ENCODE data around the gene POU5F1.
"Not testable (repeated sequence)": the region's sequence is repeated elsewhere in the genome, so short reads cannot be mapped to it uniquely, and the experiment has no call there.

Gene POU5F1

GRCh38 chr6:31192431-31193105 is 22.1 kb upstream of the POU5F1 start:
- in situ Hi-C loops (cut with HindIII; ENCODE audit: low sequenced_read_pairs): not testable (repeated sequence)

GRCh38 chr6:31190488-31190887 is 20.0 kb upstream of the POU5F1 start:
- in situ Hi-C loops (cut with HindIII; ENCODE audit: low sequenced_read_pairs): no loop called here

GRCh38 chr6:31189223-31189622 is 18.7 kb upstream of the POU5F1 start:
- in situ Hi-C loops (cut with HindIII; ENCODE audit: low sequenced_read_pairs): not testable (repeated sequence)

GRCh38 chr6:31187780-31188194 is 17.3 kb upstream of the POU5F1 start:
- in situ Hi-C loops (cut with HindIII; ENCODE audit: low sequenced_read_pairs): no loop called here

GRCh38 chr6:31186052-31186734 is 15.7 kb upstream of the POU5F1 start:
- in situ Hi-C loops (cut with HindIII; ENCODE audit: low sequenced_read_pairs): no loop called here

- in situ Hi-C loops (cut with HindIII; ENCODE audit: low sequenced_read_pairs): not testable (repeated sequence)
Observed at GRCh38 chr6:31185695-31186051, 15.2 kb upstream of the POU5F1 start.

- in situ Hi-C loops (cut with HindIII; ENCODE audit: low sequenced_read_pairs): not testable (repeated sequence)
Observed at GRCh38 chr6:31183859-31184258, 13.4 kb upstream of the POU5F1 start.

- in situ Hi-C loops (cut with HindIII; ENCODE audit: low sequenced_read_pairs): not testable (repeated sequence)
Observed at GRCh38 chr6:31183287-31183686, 12.8 kb upstream of the POU5F1 start.

GRCh38 chr6:31180500-31180899 is 10.0 kb upstream of the POU5F1 start:
- in situ Hi-C loops (cut with HindIII; ENCODE audit: low sequenced_read_pairs): no loop called here

- in situ Hi-C loops (cut with HindIII; ENCODE audit: low sequenced_read_pairs): no loop called here
Observed at GRCh38 chr6:31179896-31180295, 9.4 kb upstream of the POU5F1 start.

GRCh38 chr6:31179042-31179386 is 8.5 kb upstream of the POU5F1 start:
- in situ Hi-C loops (cut with HindIII; ENCODE audit: low sequenced_read_pairs): no loop called here

GRCh38 chr6:31178143-31179041 is 7.9 kb upstream of the POU5F1 start:
- in situ Hi-C loops (cut with HindIII; ENCODE audit: low sequenced_read_pairs): no loop called here

- in situ Hi-C loops (cut with HindIII; ENCODE audit: low sequenced_read_pairs): no loop called here
Observed at GRCh38 chr6:31175971-31176370, 5.5 kb upstream of the POU5F1 start.

- in situ Hi-C loops (cut with HindIII; ENCODE audit: low sequenced_read_pairs): no loop called here
Observed at GRCh38 chr6:31174378-31174777, 3.9 kb upstream of the POU5F1 start.

- in situ Hi-C loops (cut with HindIII; ENCODE audit: low sequenced_read_pairs): no loop called here
Observed at GRCh38 chr6:31173406-31173805, 2.9 kb upstream of the POU5F1 start.

- in situ Hi-C loops (cut with HindIII; ENCODE audit: low sequenced_read_pairs): no loop called here
Observed at GRCh38 chr6:31172973-31173384, 2.5 kb upstream of the POU5F1 start.

GRCh38 chr6:31171931-31172905 is 1.7 kb upstream of the POU5F1 start:
- in situ Hi-C loops (cut with HindIII; ENCODE audit: low sequenced_read_pairs): no loop called here

GRCh38 chr6:31170987-31171671 is 647 bp upstream of the POU5F1 start:
- in situ Hi-C loops (cut with HindIII; ENCODE audit: low sequenced_read_pairs): no loop called here

GRCh38 chr6:31169858-31170599 is 453 bp downstream of the POU5F1 start:
- in situ Hi-C loops (cut with HindIII; ENCODE audit: low sequenced_read_pairs): not testable (repeated sequence)

Measured in DLD1 (cell line).